GM19035 (cell line): Measurements from ENCODE around the gene MAMLD1.

Source experiments
- ATAC-seq: cut with Tn5 transposase; IDR thresholded peaks from one replicate; pipeline ENCODE4 v1.9.1; 2021; ENCODE audit not compliant: unreplicated experiment

MAMLD1 gene

GRCh38 chrX:150526692-150527091 is 163.6 kb downstream of the MAMLD1 start:
- ATAC-seq, result no peak

- ATAC-seq, result no peak
Observed at GRCh38 chrX:150527108-150527507, 164.0 kb downstream of the MAMLD1 start.

GRCh38 chrX:150529587-150529986 is 166.5 kb downstream of the MAMLD1 start:
- ATAC-seq, result no peak

GRCh38 chrX:150530821-150531220 is 167.7 kb downstream of the MAMLD1 start:
- ATAC-seq, result no peak

- ATAC-seq, result no peak
Observed at GRCh38 chrX:150531467-150531866, 168.3 kb downstream of the MAMLD1 start.

GRCh38 chrX:150533863-150534262 is 170.7 kb downstream of the MAMLD1 start:
- no peak for ATAC-seq

GRCh38 chrX:150536455-150537116 is 173.5 kb downstream of the MAMLD1 start:
- no peak for ATAC-seq

- ATAC-seq, result no peak
Observed at GRCh38 chrX:150537851-150538250, 174.7 kb downstream of the MAMLD1 start.

GRCh38 chrX:150540965-150541364 is 177.8 kb downstream of the MAMLD1 start:
- no peak for ATAC-seq

GRCh38 chrX:150542846-150543229 is 179.7 kb downstream of the MAMLD1 start:
- ATAC-seq, result peak; percentile 33

- peak; percentile 60 for ATAC-seq
Observed at GRCh38 chrX:150543230-150544155, 180.4 kb downstream of the MAMLD1 start.

- no peak for ATAC-seq
Observed at GRCh38 chrX:150544222-150544787, 181.2 kb downstream of the MAMLD1 start.

- no peak for ATAC-seq
Observed at GRCh38 chrX:150544835-150545770, 182.0 kb downstream of the MAMLD1 start.

GRCh38 chrX:150546711-150547153 is 183.6 kb downstream of the MAMLD1 start:
- no peak for ATAC-seq

- peak; percentile 63 for ATAC-seq
Observed at GRCh38 chrX:150547375-150548115, 184.4 kb downstream of the MAMLD1 start.

GRCh38 chrX:150548251-150548650 is 185.1 kb downstream of the MAMLD1 start:
- ATAC-seq, result no peak

- no peak for ATAC-seq
Observed at GRCh38 chrX:150548684-150549083, 185.6 kb downstream of the MAMLD1 start.

GRCh38 chrX:150551963-150552362 is 188.8 kb downstream of the MAMLD1 start:
- no peak for ATAC-seq

GRCh38 chrX:150558424-150558823 is 195.3 kb downstream of the MAMLD1 start:
- ATAC-seq, result no peak
